GM19351 (cell line): ENCODE measurements around the gene UBR1.
"Not testable (repeated sequence)": the region's sequence is repeated elsewhere in the genome, so short reads cannot be mapped to it uniquely, and the experiment has no call there.

Experiments
- ATAC-seq: cut with Tn5 transposase; IDR thresholded peaks from one replicate; pipeline ENCODE4 v1.9.1; 2021; ENCODE audit warnings: mild to moderate bottlenecking, moderate library complexity; ENCODE audit not compliant: unreplicated experiment

UBR1 gene

DNA sequence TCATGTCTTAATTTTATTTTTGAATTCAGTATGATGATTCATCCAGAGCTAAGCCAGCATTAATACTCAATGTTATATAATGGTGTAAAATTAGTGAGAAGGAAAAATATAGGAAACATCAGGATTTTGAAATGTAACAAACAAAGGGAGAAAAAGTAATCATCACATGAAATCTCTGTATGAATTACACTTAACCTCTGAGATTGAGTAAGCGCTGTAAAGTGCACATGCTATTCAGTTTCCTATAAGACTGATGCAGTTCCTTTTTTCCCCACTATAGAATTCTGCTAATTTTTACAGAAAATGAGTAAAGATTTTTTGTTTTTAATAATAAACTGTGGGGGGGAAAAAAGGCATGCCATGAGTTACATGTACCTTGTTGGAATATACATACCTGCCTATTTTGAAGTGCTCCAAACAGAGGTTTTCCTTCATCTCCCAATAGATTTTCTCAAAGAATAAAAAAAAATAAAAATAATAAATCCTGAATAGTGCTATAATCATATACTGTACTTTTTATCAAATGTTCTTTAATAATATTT lies 121.3 kb downstream of the UBR1 start:
- no peak for ATAC-seq

DNA sequence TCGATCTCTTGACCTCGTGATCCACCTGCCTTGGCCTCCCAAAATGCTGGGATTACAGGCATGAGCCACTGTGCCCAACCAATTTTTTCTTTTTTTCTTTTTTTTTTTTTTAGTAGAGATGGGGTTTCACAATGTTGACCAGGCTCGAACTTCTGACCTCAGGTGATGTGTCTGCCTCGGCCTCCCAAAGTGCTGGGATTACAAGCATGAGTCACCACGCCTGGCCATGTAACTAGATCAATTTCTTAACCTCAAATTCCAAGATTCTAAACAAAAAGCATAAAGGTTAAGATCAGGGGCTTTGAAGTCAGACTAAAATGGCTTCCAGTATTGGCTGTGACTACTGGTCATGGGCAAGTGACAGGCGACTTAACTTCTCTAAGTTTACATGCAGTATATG lies 126.7 kb downstream of the UBR1 start:
- not testable (repeated sequence) for ATAC-seq

DNA sequence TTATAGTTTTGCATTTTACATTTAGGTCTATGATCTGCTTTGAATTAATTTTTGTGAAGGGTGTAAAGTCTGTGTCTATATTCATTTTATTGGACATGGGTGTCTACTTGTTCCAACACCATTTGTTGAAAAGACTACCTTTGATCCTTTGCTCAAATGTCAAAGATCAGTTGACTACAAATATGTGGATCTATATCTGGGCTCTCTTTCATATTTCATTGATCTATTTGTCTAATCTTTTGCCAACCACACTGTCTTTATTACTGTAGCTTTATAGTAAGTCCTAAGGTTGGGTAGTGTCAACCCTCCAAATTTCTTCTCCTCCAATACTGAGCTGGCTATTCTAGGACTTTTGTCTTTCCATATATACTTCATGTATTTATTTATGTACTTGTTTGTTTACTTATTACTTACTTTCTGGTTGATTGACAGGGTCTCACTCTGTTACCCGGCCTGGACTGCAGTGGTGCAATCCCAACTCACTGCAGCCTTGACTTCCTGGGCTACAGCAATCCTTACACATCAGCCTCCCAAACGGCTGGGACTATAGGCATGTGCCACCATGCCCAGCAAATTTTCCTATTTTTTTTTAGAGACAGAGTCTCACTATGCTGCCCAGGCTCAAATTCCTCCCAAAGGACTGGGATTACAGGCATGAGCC lies 131.5 kb downstream of the UBR1 start:
- no peak for ATAC-seq

DNA sequence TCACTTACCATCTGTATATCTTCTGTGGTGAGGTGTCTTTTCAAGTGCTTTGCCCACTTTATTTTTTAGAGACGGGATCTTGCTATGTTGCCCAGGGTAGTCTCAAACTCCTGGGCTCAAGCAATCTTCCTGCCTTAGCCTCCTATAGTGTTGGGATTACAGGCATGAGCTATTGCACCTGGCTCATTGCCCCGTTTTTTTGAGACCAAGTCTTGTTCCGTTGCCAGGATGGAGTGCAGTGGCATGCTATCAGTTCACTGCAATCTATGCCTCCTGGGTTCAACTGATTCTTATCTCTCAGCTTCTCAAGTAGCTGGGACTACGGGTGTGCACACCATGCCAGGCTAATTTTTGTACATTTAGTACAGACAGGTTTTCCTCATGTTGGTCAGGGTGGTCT lies 132.7 kb downstream of the UBR1 start:
- ATAC-seq, result no peak

DNA sequence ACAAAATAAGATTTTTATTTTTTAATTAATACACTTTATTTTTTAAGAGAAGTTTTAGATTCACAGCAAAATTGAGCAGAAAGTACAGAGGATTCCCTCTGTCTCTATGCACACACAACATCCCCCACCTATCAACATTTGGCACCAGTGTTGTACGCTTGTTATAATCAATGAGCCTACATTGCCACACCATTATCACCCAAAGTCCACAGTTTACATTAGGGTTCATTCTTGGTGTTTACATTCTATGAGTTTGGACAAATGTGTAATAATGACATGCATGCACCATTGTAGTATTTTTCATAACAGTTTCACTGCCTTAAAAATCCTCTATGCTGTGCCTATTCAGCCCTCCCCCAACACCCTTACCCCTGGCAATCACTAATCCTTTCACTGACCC lies 134.0 kb downstream of the UBR1 start:
- ATAC-seq, result no peak

DNA sequence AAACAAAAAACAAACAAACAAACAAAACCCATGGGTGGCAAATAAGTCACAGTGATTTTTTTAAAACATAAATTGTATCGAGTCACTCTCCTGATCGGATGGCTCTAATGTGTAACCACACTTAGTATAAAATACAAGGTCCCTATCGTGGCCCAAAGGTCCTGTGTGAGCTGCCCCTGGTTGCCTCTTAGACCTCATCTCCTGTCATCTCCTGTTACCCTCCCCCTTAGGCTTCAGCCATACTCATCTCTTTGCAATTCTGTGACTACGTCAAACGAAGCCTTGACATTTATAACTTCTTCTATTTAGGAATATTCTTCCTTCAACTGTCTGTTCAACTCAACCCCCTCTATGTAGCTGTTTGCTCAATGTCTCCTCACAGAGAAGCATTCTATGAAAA lies 141.4 kb downstream of the UBR1 start:
- no peak for ATAC-seq

DNA sequence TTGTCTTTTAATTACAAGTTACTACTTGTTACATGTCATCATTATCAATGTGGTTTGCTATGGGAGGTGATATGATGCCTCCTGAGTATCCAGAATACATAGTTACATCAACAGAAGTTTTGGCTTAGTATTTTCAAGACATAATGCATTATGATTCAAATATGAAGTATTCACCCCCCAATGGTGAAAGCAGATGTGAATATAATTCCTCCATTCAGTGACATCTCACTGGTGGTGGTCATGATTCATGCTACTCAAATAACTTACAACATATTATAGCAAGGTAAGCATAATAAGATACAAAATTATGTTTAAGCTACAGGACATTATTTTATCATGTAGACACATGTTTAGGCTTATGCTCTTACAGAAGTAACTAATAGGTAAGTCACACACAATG lies 150.3 kb downstream of the UBR1 start:
- ATAC-seq, result no peak

DNA sequence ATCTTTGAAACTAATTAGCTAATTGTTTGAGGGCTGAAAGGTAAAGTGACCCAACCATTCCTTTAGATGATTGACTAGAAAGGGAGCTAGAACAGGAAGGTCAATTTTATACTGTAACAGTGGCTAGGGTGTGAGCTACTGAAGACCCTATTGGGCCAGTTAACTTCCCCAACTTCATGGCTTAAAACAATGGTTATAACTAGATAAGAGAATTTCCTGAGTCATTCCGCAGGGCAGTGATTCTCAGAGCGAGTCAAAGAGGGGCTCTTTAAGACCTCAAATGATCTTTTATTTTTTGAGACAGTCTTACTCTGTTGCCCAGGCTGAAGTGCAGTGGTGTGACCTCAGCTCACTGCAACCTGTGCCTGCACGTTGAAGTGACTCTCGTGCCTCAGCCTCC lies 151.5 kb downstream of the UBR1 start:
- ATAC-seq, result no peak

DNA sequence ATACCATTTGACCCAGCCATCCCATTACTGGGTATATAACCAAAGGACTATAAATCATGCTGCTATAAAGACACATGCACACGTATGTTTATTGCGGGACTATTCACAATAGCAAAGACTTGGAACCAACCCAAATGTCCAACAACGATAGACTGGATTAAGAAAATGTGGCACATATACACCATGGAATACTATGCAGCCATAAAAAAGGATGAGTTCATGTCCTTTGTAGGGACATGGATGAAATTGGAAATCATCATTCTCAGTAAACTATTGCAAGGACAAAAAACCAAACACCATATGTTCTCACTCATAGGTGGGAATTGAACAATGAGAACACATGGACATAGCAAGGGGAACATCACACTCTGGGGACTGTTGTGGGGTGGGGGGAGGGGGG lies 156.9 kb downstream of the UBR1 start:
- not testable (repeated sequence) for ATAC-seq

DNA sequence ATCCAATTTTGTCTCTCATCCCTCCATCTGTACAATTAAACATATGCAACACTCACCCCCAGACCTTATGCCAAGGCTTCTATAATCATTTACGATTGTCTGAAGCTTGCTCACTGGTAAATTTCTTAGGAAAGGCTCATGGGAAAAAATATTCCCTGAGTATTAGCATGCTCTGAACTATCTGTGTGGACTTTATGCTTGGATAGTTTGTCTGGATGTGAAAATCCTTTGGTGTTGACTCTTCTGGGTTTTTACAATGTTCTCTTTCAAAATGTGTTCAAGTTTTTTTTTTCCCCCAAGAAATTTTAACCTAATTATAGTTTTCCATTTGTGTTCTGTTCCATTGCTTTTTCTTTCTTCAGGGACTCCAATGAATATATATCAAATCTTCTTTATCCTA lies 165.3 kb downstream of the UBR1 start:
- no peak for ATAC-seq

DNA sequence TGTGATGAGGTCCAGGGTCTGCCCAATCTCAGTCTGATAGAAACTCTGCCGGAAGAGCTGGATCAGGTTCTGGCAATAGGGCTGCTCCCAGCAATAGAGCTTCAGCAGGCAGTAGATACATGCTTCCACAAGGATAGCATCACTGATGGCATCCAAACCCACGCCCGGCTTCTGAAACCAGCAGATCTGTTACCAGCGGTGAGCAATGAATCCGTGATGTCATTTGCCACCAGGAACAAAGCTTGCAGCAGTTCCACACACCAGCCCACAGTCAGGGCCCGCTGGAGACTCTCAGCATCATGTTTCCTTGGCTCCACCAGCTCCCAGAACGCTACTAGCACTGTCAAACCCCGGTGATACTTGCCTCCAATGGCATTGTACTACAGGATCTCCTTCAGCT lies 166.0 kb downstream of the UBR1 start:
- ATAC-seq, result no peak

DNA sequence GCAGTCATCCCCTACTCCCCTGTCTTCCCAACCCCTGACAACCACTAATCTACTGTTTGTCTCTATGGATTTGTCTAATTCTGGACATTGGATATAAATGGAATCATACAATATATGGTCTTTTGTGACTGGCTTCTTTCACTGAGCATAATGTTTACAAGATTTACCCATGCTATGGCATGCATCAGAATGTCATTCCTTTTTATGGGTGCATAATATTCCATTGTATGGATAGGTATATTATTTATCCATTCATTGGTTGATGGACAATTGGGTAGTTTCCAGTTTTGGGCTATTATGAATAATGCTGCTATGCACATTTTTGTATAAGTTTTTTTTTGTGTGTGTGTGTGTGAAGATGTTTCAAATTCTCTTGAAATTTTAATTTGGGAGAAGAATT lies 168.7 kb downstream of the UBR1 start:
- no peak for ATAC-seq

DNA sequence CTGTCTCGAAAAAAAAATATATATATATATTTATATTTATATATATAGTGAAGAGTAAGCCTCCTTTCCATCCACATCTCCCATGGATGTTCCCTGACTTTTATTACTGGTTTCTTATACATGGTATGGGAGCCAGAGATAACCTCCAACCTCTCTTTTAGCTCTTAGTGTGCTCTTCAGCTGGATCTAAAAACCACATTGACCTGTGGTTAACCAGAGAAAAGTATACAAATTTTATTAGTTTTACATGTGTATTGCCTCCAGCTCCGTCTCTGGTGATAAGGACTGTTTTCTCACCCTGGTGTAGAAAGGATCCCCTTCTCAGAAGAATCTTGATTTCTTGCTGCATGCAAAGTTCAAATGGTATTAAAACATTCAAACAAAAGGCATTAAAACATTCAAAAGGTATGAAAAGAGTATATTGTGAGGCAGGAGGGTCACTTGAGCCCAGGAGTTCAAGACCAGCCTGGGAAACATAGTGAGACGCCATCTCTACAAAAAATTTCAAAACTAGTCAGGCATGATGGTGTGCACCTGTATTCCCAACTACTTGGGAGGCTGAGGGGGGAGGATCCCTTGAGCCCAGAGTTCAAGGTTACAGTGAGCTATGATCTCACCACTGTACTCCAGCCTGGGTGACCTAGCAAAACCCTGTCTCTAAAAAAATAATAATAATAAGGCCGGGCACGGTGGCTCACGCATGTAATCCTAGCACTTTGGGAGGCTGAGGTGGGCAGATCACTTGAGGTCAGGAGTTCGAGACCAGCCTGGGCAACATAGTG lies 171.8 kb downstream of the UBR1 start:
- ATAC-seq, result no peak

DNA sequence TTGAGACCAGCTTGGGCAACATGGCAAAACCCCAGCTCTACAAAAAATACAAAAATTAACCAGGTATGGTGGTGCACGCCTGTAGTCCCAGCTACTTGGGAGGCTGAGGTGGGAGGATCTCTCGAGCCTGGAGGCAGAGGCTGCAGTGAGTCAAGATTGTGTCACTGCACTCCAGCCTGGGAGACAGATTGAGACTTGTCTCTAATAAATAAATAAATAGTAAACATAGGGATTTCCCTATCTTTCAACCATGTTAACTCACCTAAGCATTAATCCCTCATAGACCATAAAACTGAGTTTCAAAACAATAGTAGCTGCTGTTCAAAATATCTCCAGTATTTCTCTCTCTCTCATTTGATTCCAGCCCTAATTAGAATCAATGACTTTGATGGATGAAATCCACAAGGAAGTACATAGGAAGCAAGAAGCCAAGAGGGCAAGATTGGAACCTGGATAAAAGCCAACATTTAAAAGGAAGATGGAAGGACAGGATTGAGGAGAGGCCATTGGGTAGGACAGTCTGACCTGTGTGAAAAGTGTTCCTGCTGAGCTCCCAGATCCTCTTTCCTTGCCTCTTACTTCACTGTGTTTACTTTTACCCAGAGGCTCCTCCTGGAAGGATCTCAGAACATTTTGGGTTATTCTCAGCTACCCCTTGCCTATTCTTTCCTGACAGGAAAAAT lies 172.9 kb downstream of the UBR1 start:
- ATAC-seq, result no peak

DNA sequence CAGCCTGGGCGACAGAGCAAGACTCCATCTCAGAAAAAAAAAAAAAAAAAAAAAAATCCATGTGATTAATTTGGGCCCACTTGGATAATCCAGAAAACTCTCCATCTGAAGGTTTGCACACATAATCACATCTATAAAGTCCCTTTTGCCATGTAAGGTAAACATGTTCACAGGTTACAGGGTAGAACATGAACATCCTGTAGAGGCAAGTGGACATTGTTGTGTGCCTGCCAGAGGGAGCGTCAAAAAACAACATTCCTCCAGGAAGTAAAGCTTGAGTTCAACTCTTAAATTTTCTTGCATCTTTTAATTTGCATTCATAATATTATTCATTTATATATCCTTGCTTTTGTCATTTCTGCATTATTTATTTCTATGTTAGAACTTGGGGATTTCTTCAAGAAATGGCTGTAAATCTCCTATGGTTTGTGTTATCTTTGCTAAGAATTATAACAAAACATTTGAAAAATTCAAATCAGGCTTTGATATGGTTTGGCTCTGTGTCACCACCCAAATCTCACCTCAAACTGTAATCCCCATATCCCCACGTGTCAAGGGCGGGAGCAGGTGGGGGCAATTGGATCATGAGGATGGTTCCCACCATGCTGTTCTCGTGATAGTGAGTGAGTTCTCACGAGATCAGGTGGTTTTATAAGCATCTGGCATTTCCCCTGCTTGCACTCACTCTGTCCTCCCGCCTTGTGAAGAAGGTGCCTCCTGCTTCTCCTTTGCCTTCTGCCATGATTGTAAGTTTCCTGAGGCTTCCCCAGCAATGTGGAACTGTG lies 173.9 kb downstream of the UBR1 start:
- no peak for ATAC-seq

DNA sequence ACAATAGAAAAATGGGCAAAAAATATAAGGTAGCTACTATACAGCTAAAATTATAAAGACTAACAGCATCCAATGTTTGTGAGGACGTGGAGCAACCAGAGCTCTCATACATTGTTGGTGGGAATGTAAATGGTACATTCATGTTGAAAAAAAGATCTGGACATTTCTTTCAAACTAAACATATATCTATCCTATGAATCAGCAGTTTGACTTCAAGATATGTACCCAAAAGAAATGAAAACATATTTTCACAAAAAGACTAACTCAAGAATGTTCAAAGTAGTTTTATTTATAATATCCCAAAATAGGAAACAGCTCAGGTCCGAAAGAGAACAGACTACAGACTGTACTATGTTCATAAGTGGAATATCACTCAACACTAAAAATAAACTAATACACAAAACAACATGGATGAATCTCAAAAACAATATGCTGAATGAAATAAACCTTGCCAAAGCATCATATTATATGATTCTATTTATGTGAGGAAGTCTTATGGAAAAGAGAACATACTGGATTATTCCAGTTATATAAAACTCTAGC lies 176.5 kb downstream of the UBR1 start:
- no peak for ATAC-seq

DNA sequence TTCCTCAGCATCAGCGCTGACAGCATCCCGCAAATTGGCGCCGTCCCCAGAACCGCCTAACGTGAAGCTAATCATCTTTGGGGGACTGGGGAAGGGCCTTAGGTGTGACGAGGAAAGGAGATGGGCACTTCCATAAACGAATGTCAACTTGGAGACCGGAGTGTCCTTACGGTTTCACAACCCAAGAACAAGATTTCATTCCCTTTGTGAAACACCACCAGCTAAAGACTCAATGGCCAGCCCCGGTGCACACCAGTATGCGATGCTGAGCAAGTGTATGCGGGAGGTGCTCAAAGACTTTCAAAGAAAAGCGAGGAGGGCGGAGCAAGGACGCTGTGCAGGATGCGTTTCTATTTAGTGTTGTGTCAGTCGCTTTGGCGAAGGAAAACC lies 184.5 kb downstream of the UBR1 start:
- ATAC-seq, result no peak

DNA sequence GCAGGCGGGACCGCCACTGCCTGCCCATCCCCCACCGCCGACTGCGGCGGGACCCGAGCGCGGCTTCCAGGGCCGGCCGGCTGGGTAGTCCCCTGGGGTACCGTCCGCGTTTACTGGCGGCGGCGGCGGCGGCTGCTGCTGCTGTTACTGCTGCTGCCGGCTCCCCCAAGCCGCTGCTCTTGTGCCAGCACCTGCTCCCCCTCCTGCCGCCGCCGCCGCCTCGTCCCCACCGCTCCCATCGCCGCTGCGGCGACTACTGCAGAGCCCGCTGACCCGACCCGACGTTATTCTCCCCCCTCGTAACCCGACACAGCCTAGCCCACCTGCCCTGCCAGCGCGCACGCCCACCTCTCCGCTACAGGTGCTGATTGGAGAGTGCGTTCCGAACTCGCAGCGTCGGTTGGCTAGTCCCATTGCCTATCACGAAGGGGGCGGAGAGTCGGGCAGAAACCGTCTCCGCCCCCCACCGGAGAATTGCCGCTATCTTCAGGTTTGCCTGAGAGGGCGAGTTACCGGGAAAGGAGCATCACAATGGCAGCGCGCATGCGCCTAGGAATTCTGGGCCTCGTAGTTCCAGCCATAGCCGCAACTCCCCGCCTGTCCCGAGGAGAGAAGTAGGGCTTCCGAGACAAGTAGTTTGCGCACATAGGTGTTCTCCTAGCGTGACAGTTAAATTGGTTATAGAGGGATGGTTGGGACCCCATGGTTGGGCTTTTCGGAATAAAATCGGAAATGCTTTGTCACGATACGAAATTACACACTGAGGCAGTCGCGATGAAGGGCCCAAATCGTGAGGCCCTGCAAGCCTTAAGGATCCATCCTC lies 185.1 kb downstream of the UBR1 start, which contains the start of gene TTBK2:
Gene TTBK2, minus strand, starts transcription at position 260 of the 823 bp plus-strand sequence. CDS start 42,161 bp downstream, outside the sequence.
- peak; percentile 90 for ATAC-seq

DNA sequence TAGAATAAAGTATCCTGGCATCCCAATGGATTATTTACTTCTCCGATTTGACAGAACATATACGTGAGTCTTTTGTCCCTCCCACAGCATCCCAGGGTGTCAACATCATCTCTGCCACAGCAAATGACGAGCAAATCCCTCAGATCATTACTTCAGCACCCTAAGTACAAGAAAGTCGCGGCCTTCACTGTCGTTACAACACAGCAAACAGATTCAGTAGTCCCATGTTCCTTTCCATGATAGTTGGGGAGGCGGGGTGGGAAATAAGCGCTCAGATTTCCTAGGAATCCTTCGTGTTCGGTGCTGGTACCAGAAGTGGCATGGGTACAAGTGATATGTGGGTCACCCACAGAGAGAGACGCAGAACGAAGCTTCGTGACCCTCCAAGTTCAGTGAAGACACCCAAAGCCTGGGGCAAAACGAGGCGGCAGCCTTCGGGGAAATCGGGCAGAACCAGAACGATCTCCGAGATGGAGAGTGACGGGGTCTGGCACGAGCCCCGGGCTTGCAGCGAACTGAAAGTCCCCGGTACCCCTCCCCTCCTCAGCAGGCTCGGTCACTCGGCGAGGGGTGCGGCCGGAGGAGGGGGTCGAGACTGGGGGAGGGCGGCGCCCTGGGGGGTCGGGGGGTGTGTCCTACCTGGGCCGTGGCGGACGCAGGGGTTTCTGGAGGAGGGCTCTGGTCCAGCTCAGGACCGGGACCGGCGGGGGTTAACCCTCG lies 185.9 kb downstream of the UBR1 start:
- ATAC-seq, result peak; percentile 25
